MCF 10A (cell line): ENCODE data around the gene CLEC1A. TPM values are rescaled to one million over a fixed set of nuclear protein-coding genes. Genes with fewer than 3 reads are reported as not detected.

ENCODE experiments used
- BruUV-seq: library from RNA; stranded (reverse); fragments of 400-500 nt; replicated peaks from 2 replicates; lab custom pipeline; 2021; lab: Mats Ljungman, UMichigan
- CTCF ChIA-PET: fragments of 300-600 bp; sonication (Branson Sonifier 250); formaldehyde crosslinking; extraction: SDS; loops from one replicate; lab custom pipeline; 2021; ENCODE audit warnings: antibody characterized with exemption, inconsistent platforms; lab: Yijun Ruan, JAX
- POLR2A ChIA-PET: fragments of 300-600, 350-650 bp; sonication (Branson Sonifier 250); formaldehyde crosslinking; extraction: SDS; loops from one replicate; lab custom pipeline; 2020; ENCODE audit warnings: antibody characterized with exemption, inconsistent platforms; lab: Yijun Ruan, JAX
- DNase-seq: peaks from one replicate; pipeline ENCODE4 v3.0.0-alpha.2; 2018; ENCODE audit not compliant: unreplicated experiment
- H3K27ac Mint-ChIP-seq: one replicate; pipeline ENCODE4 v1.8.0; 2022; ENCODE audit warnings: mild to moderate bottlenecking, low read depth, mixed read lengths; ENCODE audit not compliant: unreplicated experiment
- H3K27me3 Mint-ChIP-seq: one replicate; pipeline ENCODE4 v1.8.0; 2022; ENCODE audit warnings: mixed read lengths; ENCODE audit not compliant: insufficient read depth, unreplicated experiment
- H3K36me3 Mint-ChIP-seq: one replicate; pipeline ENCODE4 v1.8.0; 2022; ENCODE audit warnings: mild to moderate bottlenecking, moderate library complexity, mixed read lengths; ENCODE audit not compliant: insufficient read depth, unreplicated experiment
- H3K4me1 Mint-ChIP-seq: one replicate; pipeline ENCODE4 v1.8.0; 2022; ENCODE audit warnings: mixed read lengths; ENCODE audit not compliant: insufficient read depth, unreplicated experiment
- H3K4me3 Mint-ChIP-seq: one replicate; pipeline ENCODE4 v1.8.0; 2022; ENCODE audit warnings: mild to moderate bottlenecking, moderate library complexity, mixed read lengths; ENCODE audit not compliant: unreplicated experiment
- H3K9me3 Mint-ChIP-seq: one replicate; pipeline ENCODE4 v1.8.0; 2022; ENCODE audit warnings: mixed read lengths; ENCODE audit not compliant: unreplicated experiment
- intact Hi-C: fragments of 100-400 bp; cut with micrococcal nuclease; formaldehyde crosslinking; loops from 2 replicates; pipeline ENCODE4 v1.14.1; 2022
- total RNA-seq: library from RNA; stranded (reverse); gene quantifications from 2 replicates; pipeline ENCODE4 v1.2.3, GENCODE V29; 2022
- TF ChIP-seq, protein P1 (sequence below): fragments of 200-600 bp; IDR thresholded peaks from one replicate; pipeline ENCODE4 v1.8.0; 2022; ENCODE audit warnings: antibody characterized with exemption, mild to moderate bottlenecking; ENCODE audit not compliant: unreplicated experiment

Gene CLEC1A
- total RNA-seq, 1 experiment from 2014 or later: not detected

DNA sequence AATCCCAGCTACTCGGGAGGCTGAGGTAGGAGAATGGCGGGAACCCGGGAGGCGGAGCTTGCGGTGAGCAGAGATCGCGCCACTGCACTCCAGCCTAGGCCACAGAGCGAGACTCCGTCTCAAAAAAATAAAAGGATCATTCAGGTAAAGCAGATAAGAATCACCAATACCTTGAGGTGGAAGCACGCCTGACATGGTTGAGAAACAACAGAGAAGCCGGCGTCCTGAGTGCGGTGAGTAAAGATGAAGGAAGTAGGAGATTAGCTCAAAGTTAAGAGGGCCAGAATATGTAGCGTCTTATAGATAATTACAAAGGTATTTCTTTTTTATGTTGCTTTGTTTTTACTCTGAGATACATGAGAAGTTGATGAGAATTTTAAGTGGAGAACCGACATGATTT, 16.5 kb upstream of the CLEC1A start:
- H3K9me3 Mint-ChIP-seq: no peaks in the 10 kb centered on the region
- no TSS peak for BruUV-seq
- H3K36me3 Mint-ChIP-seq: no peaks in the 10 kb centered on the region
- intact Hi-C loops: no loop called here
- no peak overlapping the region for H3K4me3 Mint-ChIP-seq
- CTCF ChIA-PET: interaction anchor here (0.6 to 2.2 kb wide), 3 partner anchors 15 to 285 kb away, joined by 4 to 10 read pairs (median 4); no protein-coding TSS in a partner anchor
- H3K4me1 Mint-ChIP-seq: no peaks in the 10 kb centered on the region
- H3K27me3 Mint-ChIP-seq: no peaks in the 10 kb centered on the region
- no peak for DNase-seq
- POLR2A ChIA-PET: no interaction called here
- TF ChIP-seq, protein P1, sequence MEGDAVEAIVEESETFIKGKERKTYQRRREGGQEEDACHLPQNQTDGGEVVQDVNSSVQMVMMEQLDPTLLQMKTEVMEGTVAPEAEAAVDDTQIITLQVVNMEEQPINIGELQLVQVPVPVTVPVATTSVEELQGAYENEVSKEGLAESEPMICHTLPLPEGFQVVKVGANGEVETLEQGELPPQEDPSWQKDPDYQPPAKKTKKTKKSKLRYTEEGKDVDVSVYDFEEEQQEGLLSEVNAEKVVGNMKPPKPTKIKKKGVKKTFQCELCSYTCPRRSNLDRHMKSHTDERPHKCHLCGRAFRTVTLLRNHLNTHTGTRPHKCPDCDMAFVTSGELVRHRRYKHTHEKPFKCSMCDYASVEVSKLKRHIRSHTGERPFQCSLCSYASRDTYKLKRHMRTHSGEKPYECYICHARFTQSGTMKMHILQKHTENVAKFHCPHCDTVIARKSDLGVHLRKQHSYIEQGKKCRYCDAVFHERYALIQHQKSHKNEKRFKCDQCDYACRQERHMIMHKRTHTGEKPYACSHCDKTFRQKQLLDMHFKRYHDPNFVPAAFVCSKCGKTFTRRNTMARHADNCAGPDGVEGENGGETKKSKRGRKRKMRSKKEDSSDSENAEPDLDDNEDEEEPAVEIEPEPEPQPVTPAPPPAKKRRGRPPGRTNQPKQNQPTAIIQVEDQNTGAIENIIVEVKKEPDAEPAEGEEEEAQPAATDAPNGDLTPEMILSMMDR: no peak
- no peak overlapping the region for H3K27ac Mint-ChIP-seq

DNA sequence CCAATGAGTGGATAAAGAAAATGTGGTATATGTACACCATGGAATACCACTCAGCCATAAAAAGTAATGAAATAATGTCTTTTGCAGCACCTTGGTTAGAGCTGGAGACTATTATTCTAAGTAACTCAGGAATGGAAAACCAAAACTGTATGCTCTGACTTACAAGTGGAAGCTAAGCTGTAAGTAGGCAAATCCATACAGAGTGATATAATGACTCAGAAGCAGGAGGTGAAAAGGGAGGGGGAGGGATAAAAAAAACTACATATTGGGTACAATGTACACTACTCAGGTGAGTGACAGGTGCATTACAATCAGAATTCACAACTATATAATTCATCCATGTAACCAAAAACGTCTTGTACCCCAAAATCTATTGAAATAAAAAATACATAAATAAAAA, 15.1 kb upstream of the CLEC1A start:
- Mint-ChIP-seq H3K4me3 (no peak overlapping the region), H3K27me3 (no peaks in the 10 kb centered on the region), H3K9me3 (no peaks in the 10 kb centered on the region), H3K4me1 (no peaks in the 10 kb centered on the region), H3K27ac (no peak overlapping the region), H3K36me3 (no peaks in the 10 kb centered on the region)
- no TSS peak for BruUV-seq
- ChIA-PET CTCF (interaction anchor here (0.9 to 2.2 kb wide), 2 partner anchors 26 to 104 kb away, joined by 5 to 10 read pairs; partner anchors contain the start of gene CLEC12B), POLR2A (interaction anchor here (0.7 kb wide), 1 partner anchor 74 kb away, joined by 3 read pairs; no protein-coding TSS in a partner anchor)
- TF ChIP-seq, protein P1: no peak
- intact Hi-C loops: no loop called here
- DNase-seq: no peak

DNA sequence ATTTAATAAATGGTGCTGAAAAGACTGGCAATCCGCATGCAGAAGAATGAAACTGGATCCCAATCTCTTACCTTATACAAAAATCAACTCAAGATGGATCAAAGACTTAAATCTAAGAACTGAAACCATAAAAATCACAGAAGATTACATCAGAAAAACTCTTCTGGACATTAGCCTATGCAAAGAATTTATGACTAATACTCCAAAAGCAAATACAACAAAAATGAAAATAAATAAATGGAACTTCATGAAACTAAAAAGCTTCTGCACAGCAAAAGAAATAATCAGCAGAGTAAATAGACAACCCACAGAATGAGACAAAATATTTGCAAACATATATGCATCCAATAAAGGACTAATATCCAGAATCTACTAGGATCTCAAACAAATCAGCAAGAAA, 14.3 kb upstream of the CLEC1A start:
- Mint-ChIP-seq H3K36me3 (no peaks in the 10 kb centered on the region), H3K9me3 (no peaks in the 10 kb centered on the region), H3K4me1 (no peaks in the 10 kb centered on the region), H3K27me3 (no peaks in the 10 kb centered on the region), H3K4me3 (no peak overlapping the region), H3K27ac (no peak overlapping the region)
- ChIA-PET POLR2A (interaction anchor here (0.8 kb wide), 1 partner anchor 27 kb away, joined by 3 read pairs; no protein-coding TSS in a partner anchor), CTCF (interaction anchor here (0.6 to 1.1 kb wide), 4 partner anchors 21 to 1607 kb away, joined by 3 read pairs; no protein-coding TSS in a partner anchor)
- intact Hi-C loops: no loop called here
- no peak for DNase-seq
- no TSS peak for BruUV-seq
- TF ChIP-seq, protein P1: no peak

DNA sequence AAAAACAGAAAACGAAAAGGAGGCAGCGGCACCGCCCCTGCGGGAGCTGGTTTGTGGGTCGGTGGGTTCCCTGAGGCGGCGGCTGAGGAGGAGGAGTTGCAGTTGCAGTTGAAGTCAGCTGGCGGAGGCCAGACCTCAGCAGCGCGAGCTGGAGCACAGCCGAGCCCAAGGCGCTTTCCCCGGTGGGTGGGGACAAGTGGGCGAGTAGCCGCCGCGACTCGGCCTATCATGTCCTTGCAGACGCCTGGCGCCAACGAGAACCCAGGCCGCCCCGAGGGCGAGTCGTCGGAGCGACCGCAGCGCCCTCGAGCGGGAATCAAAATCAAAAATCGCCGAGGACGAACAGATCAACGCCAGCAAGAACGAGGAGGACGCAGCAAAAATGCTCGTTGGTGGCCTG, 12.7 kb upstream of the CLEC1A start:
- POLR2A ChIA-PET: no interaction called here
- TF ChIP-seq, protein P1: no peak
- BruUV-seq: no TSS peak
- Mint-ChIP-seq H3K9me3 (no peaks in the 10 kb centered on the region), H3K27ac (no peak overlapping the region), H3K27me3 (no peaks in the 10 kb centered on the region), H3K4me1 (no peaks in the 10 kb centered on the region), H3K4me3 (no peak overlapping the region), H3K36me3 (no peaks in the 10 kb centered on the region)
- no peak for DNase-seq
- CTCF ChIA-PET: no interaction called here
- intact Hi-C loops: no loop called here
